Brain microvascular endothelial cell (primary cell): ENCODE results near the gene KLC1.
"Not testable (repeated sequence)": the region's sequence is repeated elsewhere in the genome, so short reads cannot be mapped to it uniquely, and the experiment has no call there.

ENCODE experiments used
- DNase-seq: peaks from one replicate; pipeline ENCODE4 v3.0.0-alpha.2; 2020
- H3K27ac ChIP-seq: fragments of 250-450 bp; sonication (Bioruptor Pico); 2 replicates; pipeline ENCODE4 v1.5.1; 2020; ENCODE audit warnings: mild to moderate bottlenecking, moderate library complexity
- H3K27me3 ChIP-seq: fragments of 250-450 bp; sonication (Bioruptor Pico); replicated peaks from 2 replicates; pipeline ENCODE4 v1.5.1; 2020; ENCODE audit warnings: mild to moderate bottlenecking
- H3K36me3 ChIP-seq: fragments of 250-450 bp; sonication (Bioruptor Pico); replicated peaks from 2 replicates; pipeline ENCODE4 v1.5.1; 2020; ENCODE audit warnings: mild to moderate bottlenecking
- H3K4me3 ChIP-seq: 2 replicates; pipeline ENCODE4 v1.5.1; 2011; ENCODE audit warnings: low read depth, mild to moderate bottlenecking, control low read depth, low read length, moderate library complexity
- in situ Hi-C: cut with HindIII; loops from 2 replicates; pipeline ENCODE4 v1.10.0; 2017; ENCODE audit warnings: low sequenced_read_pairs, low pct_ligation_motif_present
- TF ChIP-seq, protein P1 (sequence below): IDR thresholded peaks from 2 replicates; pipeline ENCODE4 v1.5.1; 2011; ENCODE audit warnings: low read depth, mild to moderate bottlenecking, moderate library complexity, low read length, control low read depth, inconsistent platforms; ENCODE audit errors: missing control alignments

Gene KLC1

DNA sequence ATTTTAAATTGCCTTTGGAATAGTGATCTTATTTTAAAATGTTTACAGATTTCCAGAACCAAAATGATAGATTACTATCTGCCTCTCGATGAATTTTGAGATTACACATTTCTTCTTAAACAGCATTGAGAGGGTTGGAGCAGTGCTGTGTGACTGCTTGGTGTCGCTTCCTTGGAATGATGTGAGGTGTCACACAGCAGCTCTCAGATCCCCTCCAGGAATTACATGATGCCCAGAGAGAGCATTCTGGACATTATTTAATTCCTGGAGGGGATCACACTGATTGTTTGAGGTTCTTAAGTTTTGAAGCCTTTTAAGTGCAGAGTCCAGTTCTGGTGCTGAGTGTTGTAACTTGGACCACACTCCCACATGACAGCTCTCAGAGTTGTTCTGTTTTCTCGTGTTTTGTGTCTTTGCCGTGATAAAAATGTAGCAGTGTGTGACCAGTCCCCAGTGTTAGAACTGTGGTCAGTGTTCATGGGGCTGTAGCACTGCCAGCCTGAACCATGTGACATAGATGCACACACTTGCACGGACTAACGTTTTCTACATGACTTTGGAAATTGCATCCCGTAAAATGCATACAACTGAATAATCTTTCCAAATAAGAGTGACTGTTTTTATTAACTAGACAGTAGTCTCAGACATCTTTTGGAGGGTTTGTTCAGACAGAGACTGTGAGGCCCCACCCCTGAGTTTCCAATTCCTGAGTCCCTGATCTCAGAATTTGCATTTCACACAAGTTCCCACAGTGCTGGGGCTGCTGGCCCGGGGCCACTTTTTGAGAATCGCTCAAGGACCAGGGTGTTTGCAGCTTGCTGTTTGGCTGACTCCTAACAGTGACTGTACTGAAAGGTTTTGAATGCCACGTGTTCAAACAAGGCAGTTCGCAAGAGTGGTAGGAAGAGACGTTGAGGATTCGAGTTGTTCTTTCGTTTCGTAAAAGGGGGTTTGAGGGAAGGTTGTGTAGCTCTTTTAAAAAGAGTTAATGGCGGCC, 60.2 kb downstream of the KLC1 start:
- Histone ChIP-seq H3K36me3 (peaks cover 49% of the 10 kb centered on the region), H3K4me3 (no peak overlapping the region)
- DNase-seq = no peak

GRCh38 chr14:103690332-103690731, 61.3 kb downstream of the KLC1 start:
- no peak overlapping the region for H3K4me3 ChIP-seq
- H3K27ac ChIP-seq = no peak overlapping the region
- TF ChIP-seq, protein P1, sequence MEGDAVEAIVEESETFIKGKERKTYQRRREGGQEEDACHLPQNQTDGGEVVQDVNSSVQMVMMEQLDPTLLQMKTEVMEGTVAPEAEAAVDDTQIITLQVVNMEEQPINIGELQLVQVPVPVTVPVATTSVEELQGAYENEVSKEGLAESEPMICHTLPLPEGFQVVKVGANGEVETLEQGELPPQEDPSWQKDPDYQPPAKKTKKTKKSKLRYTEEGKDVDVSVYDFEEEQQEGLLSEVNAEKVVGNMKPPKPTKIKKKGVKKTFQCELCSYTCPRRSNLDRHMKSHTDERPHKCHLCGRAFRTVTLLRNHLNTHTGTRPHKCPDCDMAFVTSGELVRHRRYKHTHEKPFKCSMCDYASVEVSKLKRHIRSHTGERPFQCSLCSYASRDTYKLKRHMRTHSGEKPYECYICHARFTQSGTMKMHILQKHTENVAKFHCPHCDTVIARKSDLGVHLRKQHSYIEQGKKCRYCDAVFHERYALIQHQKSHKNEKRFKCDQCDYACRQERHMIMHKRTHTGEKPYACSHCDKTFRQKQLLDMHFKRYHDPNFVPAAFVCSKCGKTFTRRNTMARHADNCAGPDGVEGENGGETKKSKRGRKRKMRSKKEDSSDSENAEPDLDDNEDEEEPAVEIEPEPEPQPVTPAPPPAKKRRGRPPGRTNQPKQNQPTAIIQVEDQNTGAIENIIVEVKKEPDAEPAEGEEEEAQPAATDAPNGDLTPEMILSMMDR = no peak
- DNase-seq = no peak
- H3K36me3 ChIP-seq = peaks cover 46% of the 10 kb centered on the region
- H3K27me3 ChIP-seq = no peaks in the 10 kb centered on the region
- in situ Hi-C loops = no loop called here

More for the DNA sequence above, 60.2 kb downstream of the KLC1 start:
- H3K27ac ChIP-seq = no peak overlapping the region
- no peaks in the 10 kb centered on the region for H3K27me3 ChIP-seq
- TF ChIP-seq, protein P1 = no peak
- in situ Hi-C loops = no loop called here

DNA sequence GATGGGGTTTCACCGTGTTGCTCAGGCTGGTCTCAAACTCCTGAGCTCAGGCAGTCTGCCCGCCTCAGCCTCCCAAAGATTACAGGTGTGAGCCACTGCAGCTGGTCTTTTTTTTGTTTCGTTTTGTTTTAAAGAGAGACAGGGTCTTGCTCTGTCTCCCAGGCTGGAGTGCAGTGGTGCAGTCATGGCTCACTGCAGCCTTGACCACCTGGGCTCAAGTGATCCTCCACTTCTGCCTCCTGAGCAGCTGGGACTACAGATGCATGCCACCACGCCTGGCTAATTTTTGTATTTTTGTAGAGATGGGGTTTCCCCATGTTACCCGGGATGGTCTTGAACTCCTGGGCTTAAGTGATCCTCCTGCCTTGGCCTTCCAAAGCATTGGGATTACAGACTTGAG, 62.6 kb downstream of the KLC1 start:
- DNase-seq, H3K27me3 ChIP-seq: not testable (repeated sequence)
- peaks cover 39% of the 10 kb centered on the region for H3K36me3 ChIP-seq

GRCh38 chr14:103692159-103692558, 63.1 kb downstream of the KLC1 start:
- no peaks in the 10 kb centered on the region for H3K27me3 ChIP-seq
- no peak for DNase-seq
- in situ Hi-C loops = no loop called here
- H3K36me3 ChIP-seq = peaks cover 36% of the 10 kb centered on the region
- TF ChIP-seq, protein P1 = no peak
- H3K4me3 ChIP-seq = no peak overlapping the region
- no peak overlapping the region for H3K27ac ChIP-seq

More for the DNA sequence above, 62.6 kb downstream of the KLC1 start:
- in situ Hi-C loops, H3K4me3 ChIP-seq, H3K27ac ChIP-seq: not testable (repeated sequence)

GRCh38 chr14:103692871-103693270, 63.9 kb downstream of the KLC1 start:
- Histone ChIP-seq H3K4me3 (no peak overlapping the region), H3K27ac (no peak overlapping the region), H3K27me3 (no peaks in the 10 kb centered on the region), H3K36me3 (peaks cover 43% of the 10 kb centered on the region)
- no peak for DNase-seq
- TF ChIP-seq, protein P1 = no peak
- in situ Hi-C loops = no loop called here

DNA sequence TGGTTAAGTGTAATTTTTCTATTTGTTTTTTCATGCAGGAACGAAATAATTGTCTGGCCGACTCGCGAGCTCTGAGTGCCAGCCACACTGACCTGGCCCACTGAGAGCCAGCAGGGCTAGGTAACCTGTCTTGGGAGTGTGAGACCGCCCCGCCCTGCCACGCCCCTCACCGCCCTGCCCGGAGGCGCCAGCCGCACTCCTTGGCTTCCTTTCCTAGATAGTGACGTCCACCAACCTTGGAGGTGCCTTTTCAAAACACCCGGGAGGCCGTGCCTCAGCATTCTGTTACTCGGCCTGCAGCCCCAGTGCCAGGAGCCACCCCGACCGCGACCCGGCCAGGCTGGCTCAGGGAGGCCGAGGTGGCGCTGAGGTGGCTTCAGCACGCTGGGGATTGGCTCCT, 64.5 kb downstream of the KLC1 start:
- TF ChIP-seq, protein P1 = no peak
- Histone ChIP-seq H3K27me3 (no peaks in the 10 kb centered on the region), H3K27ac (no peak overlapping the region), H3K4me3 (no peak overlapping the region), H3K36me3 (peaks cover 46% of the 10 kb centered on the region)
- no peak for DNase-seq
- in situ Hi-C loops = no loop called here
